ENCODE measurements around the gene TKTL2. TPM values are rescaled to one million over a fixed set of nuclear protein-coding genes. Genes with fewer than 3 reads are reported as not detected.

TKTL2 gene
- total RNA-seq, 1 donor from 2014 or later: not detected

GRCh38 chr4:163486321-163486720 is 12.8 kb upstream of the TKTL2 start:
- H3K27me3 Mint-ChIP-seq (ENCODE audit: insufficient read depth, low read depth): peaks cover 2% of the 10 kb centered on the region
- H3K27ac Mint-ChIP-seq: no peak overlapping the region
- no peak overlapping the region for H3K4me3 Mint-ChIP-seq
- H3F3A ChIP-seq (ENCODE audit: low read depth): no peaks in the 10 kb centered on the region
- H3K9me3 Mint-ChIP-seq: no peaks in the 10 kb centered on the region
- no peak overlapping the region for H3K27ac ChIP-seq
- no peaks in the 10 kb centered on the region for H3K36me3 ChIP-seq
- no peak overlapping the region for H3K4me3 ChIP-seq
- no peak for DNase-seq (ENCODE audit: low spot score)
- no peaks in the 10 kb centered on the region for H3K27me3 ChIP-seq
- H3K9me3 ChIP-seq (ENCODE audit: low read depth): no peaks in the 10 kb centered on the region
- H3K4me2 ChIP-seq: no peak overlapping the region
- H3K36me3 Mint-ChIP-seq: no peaks in the 10 kb centered on the region
- H3K9ac ChIP-seq: no peak overlapping the region
- TF ChIP-seq CTCF (IDR thresholded peaks at IDR 0.05): no peak
- no peak for TF ChIP-seq EZH2 (IDR thresholded peaks at IDR 0.05)
- no peak for TF ChIP-seq EZH2phosphoT487 (IDR thresholded peaks at IDR 0.05)
- H3K79me2 ChIP-seq (ENCODE audit: low read depth): no peaks in the 10 kb centered on the region
- no peaks in the 10 kb centered on the region for H3K4me1 ChIP-seq
- no peaks in the 10 kb centered on the region for H4K20me1 ChIP-seq (ENCODE audit: low read depth)
- H3K4me1 Mint-ChIP-seq: no peaks in the 10 kb centered on the region
- no peak overlapping the region for H2AFZ ChIP-seq (replicated peaks)

- Histone ChIP-seq H3F3A (ENCODE audit: low read depth) (no peaks in the 10 kb centered on the region), H3K27me3 (no peaks in the 10 kb centered on the region), H4K20me1 (ENCODE audit: low read depth) (no peaks in the 10 kb centered on the region), H3K36me3 (no peaks in the 10 kb centered on the region), H3K4me2 (no peak overlapping the region), H3K27ac (no peak overlapping the region), H3K9ac (no peak overlapping the region), H3K79me2 (ENCODE audit: low read depth) (no peaks in the 10 kb centered on the region), H3K9me3 (ENCODE audit: low read depth) (no peaks in the 10 kb centered on the region), H3K4me1 (no peaks in the 10 kb centered on the region), H3K4me3 (no peak overlapping the region), H2AFZ (replicated peaks) (peak overlapping the region; percentile 22)
- H3K27ac Mint-ChIP-seq: peak overlapping the region; percentile 39
- peaks cover 2% of the 10 kb centered on the region for H3K27me3 Mint-ChIP-seq (ENCODE audit: insufficient read depth, low read depth)
- no peak for DNase-seq (ENCODE audit: low spot score)
- TF ChIP-seq CTCF (IDR thresholded peaks at IDR 0.05) (no peak), EZH2phosphoT487 (IDR thresholded peaks at IDR 0.05) (no peak), EZH2 (IDR thresholded peaks at IDR 0.05) (no peak)
- no peaks in the 10 kb centered on the region for H3K4me1 Mint-ChIP-seq
- no peaks in the 10 kb centered on the region for H3K36me3 Mint-ChIP-seq
- H3K9me3 Mint-ChIP-seq: no peaks in the 10 kb centered on the region
- H3K4me3 Mint-ChIP-seq: no peak overlapping the region
These were observed 12.0 kb upstream of the TKTL2 start for GRCh38 chr4:163485589-163485988.

GRCh38 chr4:163484906-163485305 is 11.4 kb upstream of the TKTL2 start:
- H2AFZ ChIP-seq (replicated peaks): peak overlapping the region; percentile 22

More at GRCh38 chr4:163484906-163485305, 11.4 kb upstream of the TKTL2 start:
- Histone ChIP-seq H3K27ac (no peak overlapping the region), H3K27me3 (no peaks in the 10 kb centered on the region), H3F3A (ENCODE audit: low read depth) (no peaks in the 10 kb centered on the region), H3K9ac (no peak overlapping the region), H3K79me2 (ENCODE audit: low read depth) (no peaks in the 10 kb centered on the region), H3K9me3 (ENCODE audit: low read depth) (no peaks in the 10 kb centered on the region), H3K4me1 (no peaks in the 10 kb centered on the region), H3K4me2 (no peak overlapping the region), H3K36me3 (no peaks in the 10 kb centered on the region), H3K4me3 (no peak overlapping the region), H4K20me1 (ENCODE audit: low read depth) (no peaks in the 10 kb centered on the region)
- Mint-ChIP-seq H3K9me3 (no peaks in the 10 kb centered on the region), H3K4me3 (no peak overlapping the region), H3K27me3 (ENCODE audit: insufficient read depth, low read depth) (peaks cover 2% of the 10 kb centered on the region), H3K36me3 (no peaks in the 10 kb centered on the region), H3K27ac (no peak overlapping the region), H3K4me1 (no peaks in the 10 kb centered on the region)
- TF ChIP-seq CTCF (IDR thresholded peaks at IDR 0.05) (peak; percentile 90), EZH2 (IDR thresholded peaks at IDR 0.05) (no peak)
- DNase-seq (ENCODE audit: low spot score): peak; percentile 76
